ENCODE data around the gene HEATR3. TPM values are rescaled to one million over a fixed set of nuclear protein-coding genes. Genes with fewer than 3 reads are reported as not detected.

Gene HEATR3
- total RNA-seq, 1 experiment from 2014 or later: 24.5 TPM

DNA sequence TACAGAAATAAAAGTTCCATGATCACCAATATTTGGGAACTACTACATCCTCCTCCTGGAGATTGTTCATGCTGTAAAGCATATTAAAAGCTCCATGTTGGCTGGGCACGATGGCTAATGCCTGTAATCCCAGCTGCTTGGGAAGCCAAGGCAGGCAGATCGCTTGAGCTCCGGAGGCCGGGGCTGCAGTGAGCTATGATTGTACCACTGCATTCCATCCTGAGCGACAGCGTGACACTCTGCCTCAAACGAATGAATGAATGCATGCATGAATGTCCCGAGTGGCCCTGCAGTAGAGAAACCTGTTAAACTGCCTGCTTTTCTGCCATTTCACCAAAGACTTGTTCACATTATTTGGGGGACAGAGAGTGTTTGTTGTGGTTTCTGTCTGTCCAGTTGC is 25.8 kb upstream of the HEATR3 start:
- H3K27me3 ChIP-seq (ENCODE audit: control insufficient read depth, insufficient read depth, low read length): no peaks in the 10 kb centered on the region
- no peak overlapping the region for H3K4me3 ChIP-seq (ENCODE audit: insufficient read depth, low read depth, low read length)
- DNase-seq: no peak
- peaks cover 1% of the 10 kb centered on the region; the same call in 1 of the 2 replicates for H3K36me3 ChIP-seq (replicated peaks; ENCODE audit: control insufficient read depth, insufficient read depth, low read length)

DNA sequence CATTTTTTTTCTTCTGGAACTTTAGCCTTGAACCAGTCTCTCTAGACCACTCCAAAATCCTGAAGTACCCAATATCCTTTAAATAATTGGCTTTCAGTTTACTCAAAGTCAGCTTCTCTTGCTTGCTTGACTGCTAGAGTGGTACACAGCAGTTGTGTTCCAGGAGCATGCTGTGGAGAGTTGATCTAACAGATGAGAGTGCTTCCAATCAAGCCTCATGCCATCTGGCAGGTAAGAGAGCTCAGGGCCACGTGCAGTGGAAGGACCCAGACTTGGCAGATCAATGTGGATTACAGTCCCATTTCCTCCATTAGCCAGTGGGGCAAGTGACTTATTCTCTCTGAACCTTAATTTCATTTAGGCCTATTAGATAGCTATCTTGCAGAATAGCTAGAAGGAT is 25.1 kb upstream of the HEATR3 start:
- Histone ChIP-seq H3K36me3 (replicated peaks; ENCODE audit: control insufficient read depth, insufficient read depth, low read length) (no peaks in the 10 kb centered on the region; the same call in 1 of the 2 replicates), H3K4me3 (ENCODE audit: insufficient read depth, low read depth, low read length) (no peak overlapping the region), H3K27me3 (ENCODE audit: control insufficient read depth, insufficient read depth, low read length) (no peaks in the 10 kb centered on the region)
- no peak for DNase-seq

DNA sequence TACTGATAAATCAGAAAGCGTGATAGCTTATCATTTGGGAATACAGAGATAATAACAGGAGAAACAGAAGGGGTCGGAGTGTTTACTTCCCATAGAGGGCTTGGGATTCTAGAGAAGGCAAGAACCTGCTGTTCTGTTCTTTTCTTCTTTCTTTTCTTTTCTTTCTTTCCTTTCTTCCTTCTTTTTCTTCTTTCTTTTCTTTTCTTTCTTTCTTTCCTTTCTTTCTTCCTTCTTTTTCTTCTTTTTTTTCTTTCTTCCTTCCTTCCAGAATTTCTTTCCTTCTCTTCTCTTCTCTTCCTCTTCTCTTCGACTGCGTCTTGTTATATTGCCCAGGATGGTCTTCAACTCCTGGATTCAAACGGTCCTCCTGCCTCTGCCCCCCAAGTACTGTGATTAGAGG is 22.4 kb upstream of the HEATR3 start:
- DNase-seq: no peak
- Histone ChIP-seq H3K36me3 (replicated peaks; ENCODE audit: control insufficient read depth, insufficient read depth, low read length) (no peaks in the 10 kb centered on the region), H3K27me3 (ENCODE audit: control insufficient read depth, insufficient read depth, low read length) (no peaks in the 10 kb centered on the region), H3K4me3 (ENCODE audit: insufficient read depth, low read depth, low read length) (no peak overlapping the region)

DNA sequence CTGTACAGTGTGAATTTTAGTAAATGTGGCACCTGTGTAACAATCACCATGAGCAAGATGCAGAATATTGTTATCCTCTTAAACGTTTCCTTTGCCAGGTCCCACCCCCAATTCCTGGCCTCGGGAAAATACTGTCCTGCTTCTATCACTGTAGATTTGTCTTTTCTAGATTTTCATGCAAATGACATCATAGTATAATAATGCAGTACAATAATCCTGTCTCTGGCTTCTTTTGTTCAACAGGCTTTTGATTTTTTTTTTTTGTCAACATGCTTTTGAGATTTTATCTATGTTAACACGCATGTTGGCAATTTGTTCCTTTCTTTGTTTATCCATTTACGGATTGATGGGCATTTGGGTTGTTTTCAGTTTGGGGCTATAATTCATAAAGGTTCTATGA is 20.4 kb upstream of the HEATR3 start:
- DNase-seq: no peak
- Histone ChIP-seq H3K36me3 (replicated peaks; ENCODE audit: control insufficient read depth, insufficient read depth, low read length) (no peaks in the 10 kb centered on the region), H3K4me3 (ENCODE audit: insufficient read depth, low read depth, low read length) (no peak overlapping the region), H3K27me3 (ENCODE audit: control insufficient read depth, insufficient read depth, low read length) (no peaks in the 10 kb centered on the region)

DNA sequence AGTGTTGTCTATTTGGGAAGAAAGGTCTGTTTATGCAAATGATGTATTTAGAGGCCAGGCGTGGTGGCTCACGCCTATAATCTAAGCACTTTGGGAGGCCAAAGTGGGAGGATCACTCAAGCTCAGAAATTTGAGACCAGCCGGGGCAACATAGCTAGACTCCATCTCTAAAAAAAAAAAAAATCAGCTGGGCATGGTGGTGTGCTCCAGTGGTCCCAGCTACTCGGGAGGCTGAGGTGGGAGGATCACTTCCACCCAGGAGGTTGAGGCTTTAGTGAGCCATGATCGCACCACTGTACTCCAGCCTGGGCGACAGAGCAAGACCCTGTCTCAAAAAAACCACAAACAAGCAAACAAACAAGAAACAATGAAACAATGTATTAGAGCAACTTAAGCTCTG is 18.9 kb upstream of the HEATR3 start:
- Histone ChIP-seq H3K27me3 (ENCODE audit: control insufficient read depth, insufficient read depth, low read length) (no peaks in the 10 kb centered on the region), H3K4me3 (ENCODE audit: insufficient read depth, low read depth, low read length) (no peak overlapping the region), H3K36me3 (replicated peaks; ENCODE audit: control insufficient read depth, insufficient read depth, low read length) (no peaks in the 10 kb centered on the region)
- no peak for DNase-seq

DNA sequence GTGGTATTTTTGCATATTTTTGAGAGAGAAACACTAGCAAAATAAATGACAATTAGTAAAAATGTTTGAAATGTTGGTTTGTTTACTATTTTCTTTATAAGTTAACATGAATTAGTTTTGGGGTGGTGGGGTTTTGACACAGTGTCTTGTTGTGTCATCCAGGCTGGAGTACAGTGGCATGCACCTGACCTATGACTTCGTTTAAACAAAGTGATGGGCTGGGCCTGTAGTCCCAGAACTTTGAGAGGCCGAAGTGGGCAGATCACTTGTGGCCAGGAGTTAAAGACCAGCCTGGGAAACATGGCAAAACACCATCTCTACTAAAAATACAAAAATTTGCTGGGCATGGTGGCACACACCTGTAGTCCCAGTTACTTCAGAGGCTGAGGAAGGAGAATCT is 17.9 kb upstream of the HEATR3 start:
- no peak overlapping the region for H3K4me3 ChIP-seq (ENCODE audit: insufficient read depth, low read depth, low read length)
- DNase-seq: no peak
- no peaks in the 10 kb centered on the region for H3K36me3 ChIP-seq (replicated peaks; ENCODE audit: control insufficient read depth, insufficient read depth, low read length)
- H3K27me3 ChIP-seq (ENCODE audit: control insufficient read depth, insufficient read depth, low read length): no peaks in the 10 kb centered on the region

DNA sequence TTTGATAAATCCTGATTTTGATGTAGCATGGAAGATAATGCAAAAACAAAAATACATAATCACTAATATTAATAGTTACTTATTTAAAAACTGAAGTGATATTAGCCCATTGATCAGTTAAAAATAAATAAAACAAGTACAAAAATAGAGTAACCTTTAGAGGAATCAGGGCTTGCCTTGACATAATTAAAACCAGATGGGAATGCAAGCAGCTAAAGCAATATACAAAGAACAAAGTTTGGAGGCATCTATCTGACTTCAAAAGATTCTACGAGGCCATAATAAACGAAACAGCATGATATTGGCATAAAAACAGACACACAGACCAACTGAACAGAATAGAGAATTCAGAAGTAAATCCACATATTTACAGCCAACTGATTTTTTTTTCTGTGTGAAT is 15.0 kb upstream of the HEATR3 start:
- Histone ChIP-seq H3K36me3 (replicated peaks; ENCODE audit: control insufficient read depth, insufficient read depth, low read length) (no peaks in the 10 kb centered on the region), H3K4me3 (ENCODE audit: insufficient read depth, low read depth, low read length) (no peak overlapping the region), H3K27me3 (ENCODE audit: control insufficient read depth, insufficient read depth, low read length) (no peaks in the 10 kb centered on the region)
- DNase-seq: no peak

DNA sequence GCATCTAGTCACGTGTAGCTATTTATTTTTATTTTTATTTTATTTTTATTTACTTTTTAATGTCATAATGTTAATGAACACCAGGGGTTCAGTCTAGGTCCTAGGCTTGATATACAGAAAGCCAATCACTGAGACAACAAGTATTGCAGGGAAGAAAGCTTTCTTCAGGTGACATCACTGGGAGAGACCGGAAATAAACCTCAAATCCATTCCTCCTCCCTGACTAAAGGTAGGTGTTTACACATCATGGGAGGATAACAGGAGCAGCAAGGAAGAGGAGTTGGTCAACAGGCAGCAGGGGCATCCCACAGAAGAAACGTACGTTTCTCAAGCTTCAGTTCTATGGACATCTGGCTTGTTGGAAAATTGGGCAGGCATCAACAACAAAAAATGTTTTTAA is 9.5 kb upstream of the HEATR3 start:
- Histone ChIP-seq H3K4me3 (ENCODE audit: insufficient read depth, low read depth, low read length) (no peak overlapping the region), H3K27me3 (ENCODE audit: control insufficient read depth, insufficient read depth, low read length) (no peaks in the 10 kb centered on the region), H3K36me3 (replicated peaks; ENCODE audit: control insufficient read depth, insufficient read depth, low read length) (no peaks in the 10 kb centered on the region)
- no peak for DNase-seq

DNA sequence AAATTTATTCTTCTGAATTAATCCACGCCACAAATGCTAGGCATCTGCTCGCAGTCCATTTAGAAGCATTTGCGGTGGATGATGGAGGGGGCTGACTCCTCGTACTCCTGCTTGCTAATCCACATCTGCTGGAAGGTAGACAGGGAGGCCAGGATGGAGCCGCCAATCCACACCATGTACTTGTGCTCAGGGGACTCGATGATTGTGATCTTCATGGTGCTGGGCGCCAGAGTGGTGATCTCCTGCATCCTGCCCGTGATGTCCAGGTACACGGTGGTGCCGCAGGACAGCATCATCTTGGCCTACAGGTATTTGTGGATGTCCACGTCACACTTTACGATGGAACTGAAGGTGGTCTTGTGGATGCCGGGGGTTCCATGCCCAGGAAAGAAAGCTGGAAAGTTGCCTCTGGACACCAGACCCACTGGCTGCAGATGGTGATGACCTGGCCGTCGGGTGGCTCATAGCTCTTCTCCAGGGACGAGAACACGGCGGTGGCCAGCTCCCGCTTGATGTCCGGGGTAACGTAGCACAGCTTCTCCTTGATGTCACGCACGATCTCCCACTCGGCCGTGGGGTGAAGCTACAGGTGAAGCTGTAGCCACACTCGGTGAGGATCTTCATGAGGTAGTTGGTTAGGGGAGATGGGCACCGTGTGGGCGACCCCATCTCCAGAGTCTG is 7.5 kb upstream of the HEATR3 start:
- Histone ChIP-seq H3K36me3 (replicated peaks; ENCODE audit: control insufficient read depth, insufficient read depth, low read length) (no peaks in the 10 kb centered on the region), H3K27me3 (ENCODE audit: control insufficient read depth, insufficient read depth, low read length) (no peaks in the 10 kb centered on the region), H3K4me3 (ENCODE audit: insufficient read depth, low read depth, low read length) (no peak overlapping the region)
- no peak for DNase-seq

DNA sequence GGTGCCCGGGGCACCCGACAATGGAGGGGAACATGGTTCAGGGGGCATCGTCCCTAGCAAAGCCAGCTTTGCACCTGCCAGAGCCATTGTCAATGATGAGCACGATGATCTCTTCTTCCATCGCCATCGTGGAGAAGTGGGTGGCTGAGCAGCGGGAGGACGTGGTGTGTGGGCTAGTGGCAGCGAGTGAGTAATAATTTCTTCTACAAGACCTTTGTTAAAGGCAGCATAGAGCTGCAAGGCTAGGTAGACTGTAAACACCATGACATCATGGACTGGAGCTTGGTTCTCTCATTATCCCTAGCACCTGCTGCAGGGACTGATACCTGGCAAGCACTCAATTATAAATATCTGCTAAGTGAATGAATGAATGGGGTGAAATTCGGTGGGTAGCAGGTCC is 6.7 kb upstream of the HEATR3 start:
- Histone ChIP-seq H3K27me3 (ENCODE audit: control insufficient read depth, insufficient read depth, low read length) (no peaks in the 10 kb centered on the region), H3K36me3 (replicated peaks; ENCODE audit: control insufficient read depth, insufficient read depth, low read length) (no peaks in the 10 kb centered on the region), H3K4me3 (ENCODE audit: insufficient read depth, low read depth, low read length) (no peak overlapping the region)
- DNase-seq: no peak

DNA sequence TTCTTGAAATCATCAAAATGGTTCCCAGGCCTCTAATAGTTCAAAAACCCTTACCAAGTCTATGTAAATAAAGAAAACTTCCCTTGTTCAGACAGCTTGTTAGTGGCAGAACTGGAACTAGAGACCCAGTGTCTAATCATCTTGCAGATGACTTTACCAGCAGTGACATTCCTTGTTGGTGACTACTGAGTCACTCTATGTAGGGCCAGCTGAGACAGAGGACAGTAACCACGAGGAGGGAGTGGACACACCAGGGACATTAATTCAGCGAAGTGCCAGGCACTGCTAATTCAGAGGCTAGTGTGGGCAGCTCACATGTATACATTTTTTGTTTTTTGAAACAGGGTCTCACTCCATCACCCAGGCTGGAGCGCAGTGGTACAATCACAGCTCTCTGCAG is 6.1 kb upstream of the HEATR3 start:
- H3K27me3 ChIP-seq (ENCODE audit: control insufficient read depth, insufficient read depth, low read length): no peaks in the 10 kb centered on the region
- no peaks in the 10 kb centered on the region for H3K36me3 ChIP-seq (replicated peaks; ENCODE audit: control insufficient read depth, insufficient read depth, low read length)
- no peak overlapping the region for H3K4me3 ChIP-seq (ENCODE audit: insufficient read depth, low read depth, low read length)
- DNase-seq: no peak

DNA sequence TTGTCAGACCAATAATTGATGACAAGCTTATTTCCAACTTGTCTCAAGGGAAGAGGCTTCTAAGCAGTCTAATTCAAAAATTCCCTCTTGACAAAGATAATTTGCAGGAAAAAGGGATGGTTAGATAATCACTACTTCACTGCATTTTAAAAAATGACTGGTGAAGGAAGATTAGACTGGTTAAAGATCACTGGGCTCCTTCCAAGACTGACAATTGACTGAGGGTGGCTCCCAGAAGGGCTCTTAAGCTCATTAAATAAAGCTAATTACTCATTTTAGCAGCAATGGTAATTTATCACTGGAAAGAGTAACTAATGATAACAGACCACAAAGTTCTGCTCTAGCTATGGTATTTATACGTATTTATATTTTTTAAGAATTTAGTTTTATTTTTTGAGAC is 4.4 kb upstream of the HEATR3 start:
- Histone ChIP-seq H3K4me3 (ENCODE audit: insufficient read depth, low read depth, low read length) (no peak overlapping the region), H3K36me3 (replicated peaks; ENCODE audit: control insufficient read depth, insufficient read depth, low read length) (no peaks in the 10 kb centered on the region), H3K27me3 (ENCODE audit: control insufficient read depth, insufficient read depth, low read length) (no peaks in the 10 kb centered on the region)
- no peak for DNase-seq

DNA sequence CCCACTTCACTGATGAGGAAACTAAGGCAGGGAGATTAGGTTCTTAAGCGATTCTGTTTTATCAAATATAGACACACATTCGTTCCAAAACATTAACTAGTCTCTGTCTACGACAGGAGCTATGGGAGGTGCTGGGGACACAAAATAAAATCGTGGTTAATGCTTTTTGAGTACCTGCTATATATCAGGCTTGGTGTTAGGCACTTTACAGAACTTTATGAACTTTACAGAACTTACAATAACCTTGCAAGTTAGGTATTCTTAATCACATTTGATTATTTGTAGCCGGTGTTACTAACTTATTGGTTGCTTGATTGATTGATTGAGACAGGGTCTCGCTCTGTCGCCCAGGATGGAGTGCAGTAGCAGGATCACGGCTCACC is 538 bp upstream of the HEATR3 start:
- H3K27me3 ChIP-seq (ENCODE audit: control insufficient read depth, insufficient read depth, low read length): no peaks in the 10 kb centered on the region
- peaks cover 6% of the 10 kb centered on the region for H3K36me3 ChIP-seq (replicated peaks; ENCODE audit: control insufficient read depth, insufficient read depth, low read length)
- no peak for DNase-seq
- no peak overlapping the region for H3K4me3 ChIP-seq (ENCODE audit: insufficient read depth, low read depth, low read length)

DNA sequence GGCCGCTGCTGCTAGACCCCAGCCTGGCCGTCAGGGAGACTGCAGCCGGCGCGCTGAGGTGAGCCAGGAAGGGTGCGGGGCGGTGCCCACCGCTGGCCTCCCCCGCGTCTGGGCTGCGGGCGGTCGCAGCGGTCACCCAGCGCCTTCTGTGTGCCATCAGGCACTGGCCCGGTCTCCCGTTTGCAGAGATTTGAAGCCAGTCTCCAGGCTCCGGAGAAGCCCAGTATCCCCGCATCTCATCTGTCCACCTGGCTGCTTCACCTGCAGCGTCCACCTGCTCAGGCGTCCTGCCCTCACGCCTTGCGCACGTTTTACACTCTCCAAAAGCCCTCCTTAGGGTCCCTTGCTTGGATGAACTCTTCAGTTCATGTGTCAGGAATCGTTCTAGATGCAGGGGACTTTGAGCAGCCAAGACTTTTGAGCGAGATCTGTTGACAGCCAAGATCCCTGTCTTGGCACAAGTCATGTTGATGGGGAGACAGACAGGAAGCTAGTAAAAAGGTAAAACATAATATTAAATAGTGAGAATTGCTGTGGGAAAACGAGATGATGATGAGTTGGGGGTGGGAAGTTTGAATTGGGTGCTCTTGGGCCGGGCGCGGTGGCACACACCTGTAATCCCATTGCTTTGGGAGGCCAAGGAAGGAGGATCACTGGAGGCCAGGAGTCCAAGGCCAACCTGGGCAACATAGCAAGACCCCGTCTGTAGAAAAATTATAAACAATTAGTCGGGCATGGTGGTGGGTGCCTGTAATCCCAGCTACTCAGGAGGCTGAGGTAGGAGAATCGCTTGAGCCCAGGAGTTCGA is 916 bp downstream of the HEATR3 start:
- Histone ChIP-seq H3K36me3 (replicated peaks; ENCODE audit: control insufficient read depth, insufficient read depth, low read length) (peaks cover 10% of the 10 kb centered on the region), H3K27me3 (ENCODE audit: control insufficient read depth, insufficient read depth, low read length) (no peaks in the 10 kb centered on the region), H3K4me3 (ENCODE audit: insufficient read depth, low read depth, low read length) (peak overlapping the region; percentile 99)
- DNase-seq: no peak

DNA sequence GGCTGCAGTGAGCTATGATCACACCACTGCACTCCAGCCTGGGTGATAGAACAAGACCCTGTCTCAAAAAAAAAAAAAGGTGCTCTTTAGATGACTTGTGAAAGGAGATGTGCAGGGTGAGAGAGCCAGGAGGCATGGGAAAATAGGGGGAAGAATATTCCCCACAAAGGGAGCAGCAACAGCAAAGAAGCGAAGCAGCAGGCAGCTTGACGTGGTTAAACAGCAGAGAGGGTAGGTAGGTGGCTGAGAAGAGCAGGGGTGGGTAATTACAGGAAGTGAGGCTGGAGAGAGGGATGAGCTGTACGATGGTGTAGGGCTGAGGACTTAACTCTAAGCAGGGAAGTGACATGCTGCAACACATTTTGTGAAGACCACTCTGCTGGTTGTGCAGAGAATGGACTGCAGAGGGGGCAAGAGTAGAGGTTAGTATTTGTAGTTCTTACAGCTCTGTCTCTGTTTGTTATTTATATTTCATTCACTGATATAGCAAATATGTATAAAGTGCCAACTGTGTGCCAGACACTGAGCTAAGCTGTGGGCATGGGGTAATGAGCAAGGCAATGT is 1.6 kb downstream of the HEATR3 start:
- no peaks in the 10 kb centered on the region for H3K27me3 ChIP-seq (ENCODE audit: control insufficient read depth, insufficient read depth, low read length)
- H3K36me3 ChIP-seq (replicated peaks; ENCODE audit: control insufficient read depth, insufficient read depth, low read length): peaks cover 10% of the 10 kb centered on the region
- DNase-seq: peak; percentile 41
- no peak overlapping the region for H3K4me3 ChIP-seq (ENCODE audit: insufficient read depth, low read depth, low read length)
